Measurements from ENCODE around the gene NDUFS2. TPM values are rescaled to one million over a fixed set of nuclear protein-coding genes. Genes with fewer than 3 reads are reported as not detected.

NDUFS2 gene
- total and polyA plus RNA-seq, 10 of the 15 experiments (the other 5 are each of a cell fraction or from before 2014, with no cell fraction given), result 66.5 to 215 (median 148) TPM

GRCh38 chr1:161227196-161227871 is 25.2 kb downstream of the NDUFS2 start (continued):
- no peak for TF ChIP-seq BCL3 (IDR thresholded peaks at IDR 0.05; ENCODE audit: borderline replicate concordance, insufficient read depth, low read depth, low read length, poor library complexity, severe bottlenecking)
- no peak for TF ChIP-seq TCF7 (IDR thresholded peaks at IDR 0.05; ENCODE audit: borderline replicate concordance)
- TF ChIP-seq ZNF384 (IDR thresholded peaks at IDR 0.05; ENCODE audit: borderline replicate concordance, low read depth, low read length), result peak; percentile 29; the same call in 1 of the 2 replicates
- peak; percentile 54; the same call in 1 of the 2 replicates for TF ChIP-seq RELB (IDR thresholded peaks at IDR 0.05; ENCODE audit: low read depth)
- TF ChIP-seq RB1 (IDR thresholded peaks at IDR 0.05; ENCODE audit: borderline replicate concordance), result no peak; the same call in 1 of the 2 replicates
- TF ChIP-seq GABPA (IDR thresholded peaks at IDR 0.05; ENCODE audit: low read depth), result no peak
- no peak for TF ChIP-seq POLR2AphosphoS5 (IDR thresholded peaks at IDR 0.05; ENCODE audit: low read length)
- no peak for TF ChIP-seq PBX3 (IDR thresholded peaks at IDR 0.05; ENCODE audit: insufficient replicate concordance, low read depth, low read length)
- no peak for TF ChIP-seq CHD2 (IDR thresholded peaks at IDR 0.05; ENCODE audit: borderline replicate concordance, low read depth, low read length)
- TF ChIP-seq RAD21 (IDR thresholded peaks at IDR 0.05; ENCODE audit: insufficient read depth, low read depth, low read length), result peak; percentile 69
- TF ChIP-seq EP300 (IDR thresholded peaks at IDR 0.05; ENCODE audit: borderline replicate concordance in 1 of 2, control insufficient read depth in 1 of 2, low read depth in 2 of 2, low read length in 2 of 2), result no peak
- TF ChIP-seq IKZF2 (IDR thresholded peaks at IDR 0.05), result peak; percentile 53 to 57; a peak in 3 of 4 replicates
- 0 out of 2 replicates have a peak, but pooled peaks have one; percentile 65 for TF ChIP-seq YY1 (IDR thresholded peaks at IDR 0.05; ENCODE audit: low read depth, low read length)
- TF ChIP-seq RUNX3 (IDR thresholded peaks at IDR 0.05; ENCODE audit: low read length), result no peak
